Globus pallidus (tissue), 1 donor: ENCODE data around the gene CRIP2.
A peak's percentile ranks its signal among the peaks of the same experiment; 100 is the strongest.

Experiments used
- DNase-seq: peaks from one replicate; pipeline ENCODE4 v3.0.0-alpha.2; 2015; ENCODE audit warnings: low spot score

Gene CRIP2

DNA sequence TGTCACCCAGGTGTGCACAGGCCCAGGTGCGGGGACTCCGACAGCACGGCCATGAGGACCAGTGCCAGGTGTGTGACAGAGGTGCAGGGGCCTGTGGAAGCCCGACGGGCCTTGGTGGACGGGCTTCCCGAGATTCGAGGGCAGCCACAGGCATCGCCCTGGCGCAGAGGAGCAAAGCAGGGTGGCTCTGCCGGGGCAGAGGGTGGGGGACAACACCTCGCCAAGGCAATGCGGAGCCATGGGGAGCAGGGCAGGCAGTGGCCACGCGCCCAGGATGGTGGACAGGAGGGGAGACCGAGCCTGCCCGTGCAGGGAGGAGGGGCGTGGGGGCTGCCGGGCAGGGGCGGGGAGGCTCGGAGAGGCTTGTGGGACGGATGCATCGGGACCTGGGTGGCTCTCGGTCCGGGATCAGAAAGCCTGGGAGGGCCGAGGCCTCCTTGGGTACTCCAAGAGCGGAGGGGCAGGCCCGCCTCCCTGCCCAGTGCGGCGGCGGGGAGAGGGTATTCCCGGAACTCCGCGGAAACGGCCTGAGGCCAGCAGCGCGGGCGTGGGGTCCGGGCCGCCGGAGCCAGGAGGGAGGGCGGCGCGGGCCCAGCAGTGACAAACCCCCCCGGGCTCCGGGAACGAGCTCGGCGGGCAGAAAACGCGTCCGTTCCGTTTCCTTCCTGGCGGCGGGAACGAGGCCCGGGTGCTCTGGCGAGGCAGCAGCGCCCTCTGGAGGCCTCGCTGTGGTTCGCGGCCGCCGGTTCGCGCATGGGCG is 53.4 kb downstream of the CRIP2 start:
- DNase-seq = peak; percentile 78

DNA sequence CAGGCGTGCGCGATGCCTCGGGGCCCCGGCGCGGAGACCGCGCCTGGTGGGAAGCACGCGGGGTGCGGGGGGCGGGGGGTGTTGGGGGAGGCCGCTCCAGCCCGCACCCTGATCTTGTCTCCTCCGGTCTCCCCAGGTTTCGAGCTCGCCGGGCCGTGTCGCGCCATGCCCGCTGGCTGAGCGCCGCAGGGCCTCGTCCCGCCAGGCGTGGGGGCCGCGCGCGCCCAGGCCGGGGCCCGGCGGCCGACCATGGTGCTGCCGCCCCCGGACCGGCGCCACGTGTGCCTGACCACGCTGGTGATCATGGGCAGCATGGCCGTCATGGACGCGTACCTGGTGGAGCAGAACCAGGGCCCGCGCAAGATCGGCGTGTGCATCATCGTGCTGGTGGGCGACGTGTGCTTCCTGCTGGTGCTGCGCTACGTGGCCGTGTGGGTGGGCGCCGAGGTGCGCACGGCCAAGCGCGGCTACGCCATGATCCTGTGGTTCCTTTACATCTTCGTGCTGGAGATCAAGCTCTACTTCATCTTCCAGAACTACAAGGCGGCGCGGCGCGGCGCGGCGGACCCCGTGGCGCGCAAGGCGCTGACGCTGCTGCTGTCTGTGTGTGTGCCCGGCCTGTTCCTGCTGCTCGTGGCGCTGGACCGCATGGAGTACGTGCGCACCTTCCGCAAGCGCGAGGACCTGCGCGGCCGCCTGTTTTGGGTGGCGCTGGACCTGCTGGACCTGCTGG is 54.1 kb downstream of the CRIP2 start:
- DNase-seq = no peak

DNA sequence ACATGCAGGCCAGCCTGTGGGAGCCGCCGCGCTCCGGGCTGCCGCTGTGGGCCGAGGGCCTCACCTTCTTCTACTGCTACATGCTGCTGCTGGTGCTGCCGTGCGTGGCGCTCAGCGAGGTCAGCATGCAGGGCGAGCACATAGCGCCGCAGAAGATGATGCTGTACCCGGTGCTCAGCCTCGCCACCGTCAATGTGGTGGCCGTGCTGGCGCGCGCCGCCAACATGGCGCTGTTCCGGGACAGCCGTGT is 54.6 kb downstream of the CRIP2 start:
- no peak for DNase-seq
